Fibroblast of lung (primary cell): ENCODE results near the gene LCA5. TPM values are rescaled to one million over a fixed set of nuclear protein-coding genes. Genes with fewer than 3 reads are reported as not detected.

Experiments
- DNase-seq, 2 donors: peaks; one replicate each; pipeline versions ENCODE4 v3.0.0 to v3.0.0-alpha.2; 2010; ENCODE audit warnings: low read depth in 2 of 2
- H2AFZ ChIP-seq: 2 replicates; pipeline ENCODE4 v1.5.1; 2012; ENCODE audit warnings: low read length, control low read depth, inconsistent platforms
- H3K27ac ChIP-seq: 2 replicates; pipeline ENCODE4 v1.5.1; 2011; ENCODE audit warnings: low read length, control low read depth; ENCODE audit not compliant: insufficient read depth
- H3K27me3 ChIP-seq: 2 replicates; pipeline ENCODE4 v1.5.1; 2011; ENCODE audit warnings: mild to moderate bottlenecking, low read length; ENCODE audit not compliant: control insufficient read depth, insufficient read depth
- H3K36me3 ChIP-seq: 2 replicates; pipeline ENCODE4 v1.5.1; 2011; ENCODE audit warnings: low read length; ENCODE audit not compliant: control insufficient read depth, insufficient read depth
- H3K4me1 ChIP-seq: 2 replicates; pipeline ENCODE4 v1.5.1; 2011; ENCODE audit warnings: low read length; ENCODE audit not compliant: control insufficient read depth, insufficient read depth; ENCODE audit errors: extremely low read depth
- H3K4me2 ChIP-seq: 2 replicates; pipeline ENCODE4 v1.5.1; 2011; ENCODE audit warnings: low read length, control low read depth; ENCODE audit not compliant: insufficient read depth; ENCODE audit errors: extremely low read depth
- H3K4me3 ChIP-seq, 4 experiments: fragments of 200-600 bp in 1 of 4; sonication (generic) in 1 of 4; replicated peaks in 1 of 4; 2 replicates each; pipeline ENCODE4 v1.5.1; 2011 to 2016; ENCODE audit warnings: low read length in 4 of 4, low read depth in 3 of 4, mild to moderate bottlenecking in 3 of 4, control low read depth in 2 of 4, inconsistent platforms in 1 of 4, mixed read lengths in 1 of 4; ENCODE audit not compliant: insufficient read depth in 1 of 4; ENCODE audit errors: control extremely low read depth in 1 of 4
- H3K79me2 ChIP-seq: 2 replicates; pipeline ENCODE4 v1.5.1; 2012; ENCODE audit warnings: mild to moderate bottlenecking, low read length, inconsistent platforms; ENCODE audit not compliant: control insufficient read depth, insufficient read depth
- H3K9ac ChIP-seq: 2 replicates; pipeline ENCODE4 v1.5.1; 2011; ENCODE audit warnings: mild to moderate bottlenecking, low read length, control low read depth; ENCODE audit not compliant: insufficient read depth
- H3K9me3 ChIP-seq: 2 replicates; pipeline ENCODE4 v1.5.1; 2012; ENCODE audit warnings: low read depth, low read length; ENCODE audit not compliant: control insufficient read depth, insufficient read depth
- H4K20me1 ChIP-seq: 2 replicates; pipeline ENCODE4 v1.5.1; 2011; ENCODE audit warnings: low read length; ENCODE audit not compliant: control insufficient read depth, insufficient read depth; ENCODE audit errors: extremely low read depth
- CTCF ChIP-seq, 2 donors: IDR thresholded peaks in 1 of 2; conservative IDR thresholded peaks in 1 of 2; 1 replicate in 1 of 2; 2 replicates in 1 of 2; pipeline ENCODE4 v1.5.1; 2011 to 2012; ENCODE audit warnings: low read length in 2 of 2, control low read depth in 1 of 2, inconsistent platforms in 1 of 2, low read depth in 1 of 2, mild to moderate bottlenecking in 1 of 2
- EZH2 ChIP-seq: IDR thresholded peaks from 2 replicates; pipeline ENCODE4 v1.5.1; 2012; ENCODE audit warnings: low read length, control low read depth, mild to moderate bottlenecking; ENCODE audit errors: missing control alignments
- polyA plus RNA-seq, 2 donors: library from polyadenylated mRNA; depleted of rRNA in 1 of 2; stranded (reverse) in 1 of 2; unstranded in 1 of 2; fragments of >200 nt; gene quantifications; 2 replicates each; pipeline ENCODE4 v1.2.1, GENCODE V29; 2011 to 2012; ENCODE audit warnings: missing spikeins in 1 of 2
- total RNA-seq: library from RNA; depleted of rRNA; stranded (reverse); fragments of >200 nt; gene quantifications from 2 replicates; pipeline ENCODE4 v1.2.1, GENCODE V29; 2014

Gene LCA5
- total and polyA plus RNA-seq, 2 donors (not counting 1 experiment from before 2014, with no cell fraction given), result 3.3 to 7.8 TPM

- TF ChIP-seq CTCF (conservative IDR thresholded peaks at IDR 0.05 in 1 of 2, IDR thresholded peaks at IDR 0.05 in 1 of 2; ENCODE audit: low read depth in 1 of 2, low read length in 2 of 2) (no peak), EZH2 (no peak)
- H3K4me1 ChIP-seq, result no peaks in the 10 kb centered on the region
- no peaks in the 10 kb centered on the region for H3K36me3 ChIP-seq
- H3K4me2 ChIP-seq, result no peak overlapping the region
- H3K4me3 ChIP-seq, result no peak overlapping the region
- H3K9ac ChIP-seq, result no peak overlapping the region
- no peaks in the 10 kb centered on the region for H4K20me1 ChIP-seq
- H3K27me3 ChIP-seq, result no peaks in the 10 kb centered on the region
- no peaks in the 10 kb centered on the region for H3K9me3 ChIP-seq
- no peak overlapping the region for H2AFZ ChIP-seq
- no peak overlapping the region for H3K27ac ChIP-seq
- DNase-seq, result no peak
- no peaks in the 10 kb centered on the region for H3K79me2 ChIP-seq
Measured at GRCh38 chr6:79559706-79560105, 22.5 kb upstream of the LCA5 start.

- Histone ChIP-seq H2AFZ (no peak overlapping the region), H4K20me1 (no peaks in the 10 kb centered on the region), H3K79me2 (no peaks in the 10 kb centered on the region), H3K36me3 (no peaks in the 10 kb centered on the region), H3K9ac (no peak overlapping the region), H3K4me2 (no peak overlapping the region), H3K9me3 (no peaks in the 10 kb centered on the region), H3K27me3 (no peaks in the 10 kb centered on the region), H3K4me3 (no peak overlapping the region), H3K4me1 (no peaks in the 10 kb centered on the region), H3K27ac (no peak overlapping the region)
- peak in 1 of 2 donors; percentile 72 for DNase-seq
- TF ChIP-seq EZH2 (no peak), CTCF (conservative IDR thresholded peaks at IDR 0.05 in 1 of 2, IDR thresholded peaks at IDR 0.05 in 1 of 2; ENCODE audit: low read depth in 1 of 2, low read length in 2 of 2) (no peak)
Measured at GRCh38 chr6:79557673-79558467, 20.6 kb upstream of the LCA5 start.

- TF ChIP-seq CTCF (conservative IDR thresholded peaks at IDR 0.05 in 1 of 2, IDR thresholded peaks at IDR 0.05 in 1 of 2; ENCODE audit: low read depth in 1 of 2, low read length in 2 of 2) (no peak), EZH2 (no peak)
- Histone ChIP-seq H3K4me3 (no peak overlapping the region), H3K9me3 (no peaks in the 10 kb centered on the region), H4K20me1 (no peaks in the 10 kb centered on the region), H3K9ac (no peak overlapping the region), H3K4me1 (no peaks in the 10 kb centered on the region), H3K36me3 (no peaks in the 10 kb centered on the region), H2AFZ (no peak overlapping the region), H3K79me2 (no peaks in the 10 kb centered on the region), H3K27ac (no peak overlapping the region), H3K4me2 (no peak overlapping the region), H3K27me3 (no peaks in the 10 kb centered on the region)
- no peak for DNase-seq
Measured at GRCh38 chr6:79554305-79554704, 17.1 kb upstream of the LCA5 start.
